ENCODE results near the gene GLOD5.

GLOD5 gene

GRCh38 chrX:48745222-48745621 lies 16.3 kb upstream of the GLOD5 start:
- no peak overlapping the region for H3K4me3 ChIP-seq (ENCODE audit: low read depth, low read length)
- H3K36me3 ChIP-seq (ENCODE audit: control insufficient read depth in 2 of 2, insufficient read depth in 1 of 2, low read length in 2 of 2), result no peaks in the 10 kb centered on the region
- TF ChIP-seq ATF2 (tag by site-specific recombination; IDR thresholded peaks at IDR 0.05; ENCODE audit: low read depth) (peak; percentile 62), ZNF48 (tag by site-specific recombination; IDR thresholded peaks at IDR 0.05) (no peak)
- CTCF ChIA-PET, result interaction anchor here (0.7 kb wide), 1 partner anchor 1095 kb away, joined by 3 read pairs; no protein-coding TSS in a partner anchor
- no peak overlapping the region for H3K27ac ChIP-seq (ENCODE audit: extremely low read depth, low read depth, low read length)
- no peaks in the 10 kb centered on the region for H3K9me3 ChIP-seq (ENCODE audit: control insufficient read depth, insufficient read depth, low read depth, low read length)
- H3K4me1 ChIP-seq (ENCODE audit: control insufficient read depth, insufficient read depth, low read length), result no peaks in the 10 kb centered on the region
- POLR2A ChIA-PET, result no interaction called here

- Histone ChIP-seq H3K36me3 (ENCODE audit: control insufficient read depth in 2 of 2, insufficient read depth in 1 of 2, low read length in 2 of 2) (no peaks in the 10 kb centered on the region), H3K27ac (ENCODE audit: extremely low read depth, low read depth, low read length) (no peak overlapping the region), H3K4me3 (ENCODE audit: low read depth, low read length) (no peak overlapping the region), H3K4me1 (ENCODE audit: control insufficient read depth, insufficient read depth, low read length) (no peaks in the 10 kb centered on the region), H3K9me3 (ENCODE audit: control insufficient read depth, insufficient read depth, low read depth, low read length) (no peaks in the 10 kb centered on the region)
- CTCF ChIA-PET, result no interaction called here
- TF ChIP-seq ZNF560 (tag by site-specific recombination; IDR thresholded peaks at IDR 0.05; ENCODE audit: borderline replicate concordance) (no peak), ZNF23 (tag by site-specific recombination; IDR thresholded peaks at IDR 0.05; ENCODE audit: borderline replicate concordance) (no peak), REST (tag by site-specific recombination; IDR thresholded peaks at IDR 0.05) (no peak), ZNF639 (tag by site-specific recombination; IDR thresholded peaks at IDR 0.05) (no peak), ZNF416 (tag by site-specific recombination; IDR thresholded peaks at IDR 0.05) (no peak), ZNF214 (tag by site-specific recombination; IDR thresholded peaks at IDR 0.05; ENCODE audit: borderline replicate concordance) (no peak), ZNF133 (tag by site-specific recombination; IDR thresholded peaks at IDR 0.05) (no peak)
- POLR2A ChIA-PET, result interaction anchor here (2.0 kb wide), 1 partner anchor 10 kb away, joined by 6 read pairs; no protein-coding TSS in a partner anchor
These were observed 14.0 kb upstream of the GLOD5 start for GRCh38 chrX:48747415-48748016.

DNA sequence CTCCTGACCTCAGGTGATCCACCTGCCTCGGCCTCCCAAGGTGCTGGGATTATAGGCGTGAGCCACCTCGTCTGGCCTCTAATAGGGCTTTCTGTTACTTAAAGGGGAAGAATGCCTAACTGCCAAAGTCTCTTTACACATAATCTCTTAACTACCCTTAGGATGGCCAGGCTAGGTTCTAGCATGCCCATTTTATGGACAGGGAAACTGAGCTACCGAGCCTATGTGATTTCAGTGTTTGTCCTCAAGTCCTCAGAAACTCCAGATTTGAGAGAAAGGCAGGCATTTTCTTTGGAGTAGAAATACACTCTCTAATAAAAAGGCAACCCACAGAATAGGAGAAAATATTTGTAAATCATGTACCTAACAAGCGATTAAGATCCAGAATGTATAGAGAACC lies 12.4 kb upstream of the GLOD5 start:
- Histone ChIP-seq H3K4me3 (ENCODE audit: low read depth, low read length) (no peak overlapping the region), H3K9me3 (ENCODE audit: control insufficient read depth, insufficient read depth, low read depth, low read length) (no peaks in the 10 kb centered on the region), H3K4me1 (ENCODE audit: control insufficient read depth, insufficient read depth, low read length) (no peaks in the 10 kb centered on the region), H3K27ac (ENCODE audit: extremely low read depth, low read depth, low read length) (no peak overlapping the region), H3K36me3 (ENCODE audit: control insufficient read depth in 2 of 2, insufficient read depth in 1 of 2, low read length in 2 of 2) (no peaks in the 10 kb centered on the region)
- CTCF ChIA-PET, result no interaction called here
- no peak for TF ChIP-seq ZNF266 (tag by site-specific recombination; IDR thresholded peaks at IDR 0.05; ENCODE audit: low read depth)
- POLR2A ChIA-PET, result interaction anchor here (2.0 kb wide), 1 partner anchor 12 kb away, joined by 6 read pairs; no protein-coding TSS in a partner anchor

DNA sequence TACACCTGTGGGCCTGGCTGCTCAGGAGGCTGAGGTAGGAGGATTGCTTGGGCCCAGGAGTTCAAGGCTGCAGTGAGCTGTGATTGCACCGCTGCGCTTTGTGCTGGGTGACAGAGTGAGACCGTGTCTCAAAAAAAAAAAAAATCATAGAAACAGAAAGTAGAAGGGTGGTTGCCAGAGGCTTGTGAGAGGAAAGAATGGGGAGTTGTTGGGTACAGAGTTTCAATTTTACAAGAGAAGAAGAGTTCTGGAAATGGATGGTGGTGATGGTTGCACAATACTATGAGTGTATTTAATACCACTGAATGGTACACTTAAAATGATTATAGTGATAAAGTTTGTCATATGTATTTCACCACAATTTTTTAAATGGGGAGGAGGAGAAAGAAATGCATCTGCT lies 10.2 kb upstream of the GLOD5 start:
- POLR2A ChIA-PET, result no interaction called here
- no peak overlapping the region for H3K4me3 ChIP-seq (ENCODE audit: low read depth, low read length)
- no peaks in the 10 kb centered on the region for H3K4me1 ChIP-seq (ENCODE audit: control insufficient read depth, insufficient read depth, low read length)
- CTCF ChIA-PET, result no interaction called here
- no peak overlapping the region for H3K27ac ChIP-seq (ENCODE audit: extremely low read depth, low read depth, low read length)
- no peaks in the 10 kb centered on the region for H3K9me3 ChIP-seq (ENCODE audit: control insufficient read depth, insufficient read depth, low read depth, low read length)
- no peaks in the 10 kb centered on the region for H3K36me3 ChIP-seq (ENCODE audit: control insufficient read depth in 2 of 2, insufficient read depth in 1 of 2, low read length in 2 of 2)
- TF ChIP-seq ZNF654 (tag by site-specific recombination; IDR thresholded peaks at IDR 0.05; ENCODE audit: low read depth) (no peak), ZNF560 (tag by site-specific recombination; IDR thresholded peaks at IDR 0.05; ENCODE audit: borderline replicate concordance) (no peak), ZSCAN5A (tag by site-specific recombination; IDR thresholded peaks at IDR 0.05) (no peak), ZNF404 (tag by site-specific recombination; IDR thresholded peaks at IDR 0.05) (no peak), ZNF157 (tag by site-specific recombination; IDR thresholded peaks at IDR 0.05) (no peak), ZNF2 (tag by site-specific recombination; IDR thresholded peaks at IDR 0.05) (no peak), ZNF747 (tag by site-specific recombination; IDR thresholded peaks at IDR 0.05) (no peak), ZNF248 (tag by site-specific recombination; IDR thresholded peaks at IDR 0.05) (no peak), ZNF423 (tag by site-specific recombination; IDR thresholded peaks at IDR 0.05) (no peak)

All from HEK293 (cell line).